HG02884 (cell line): Measurements from ENCODE around the gene PYGO1.
"Not testable (repeated sequence)": the region's sequence is repeated elsewhere in the genome, so short reads cannot be mapped to it uniquely, and the experiment has no call there.

Experiments
- ATAC-seq: cut with Tn5 transposase; IDR thresholded peaks from one replicate; pipeline ENCODE4 v1.9.1; 2021; ENCODE audit warnings: mild to moderate bottlenecking, moderate library complexity; ENCODE audit not compliant: unreplicated experiment

Gene PYGO1

GRCh38 chr15:55588070-55588814 is at the start of gene PYGO1:
Gene PYGO1 (minus strand): TSS chr15:55588345. CDS start chr15:55587883, 462 bp downstream.
- peak; percentile 78 for ATAC-seq

GRCh38 chr15:55637086-55637485 is 48.9 kb upstream of the PYGO1 start:
- ATAC-seq, result no peak

- ATAC-seq, result no peak
These were observed 45.6 kb upstream of the PYGO1 start for GRCh38 chr15:55633731-55634130.

- no peak for ATAC-seq
These were observed 44.3 kb upstream of the PYGO1 start for GRCh38 chr15:55632434-55632833.

- ATAC-seq, result no peak
These were observed 42.7 kb upstream of the PYGO1 start for GRCh38 chr15:55630858-55631257.

GRCh38 chr15:55628369-55628730 is 40.2 kb upstream of the PYGO1 start:
- ATAC-seq, result no peak

- ATAC-seq, result no peak
These were observed 39.7 kb upstream of the PYGO1 start for GRCh38 chr15:55627730-55628368.

GRCh38 chr15:55619783-55620182 is 31.6 kb upstream of the PYGO1 start:
- ATAC-seq, result no peak

GRCh38 chr15:55618387-55618786 is 30.2 kb upstream of the PYGO1 start:
- ATAC-seq, result no peak

- no peak for ATAC-seq
These were observed 27.3 kb upstream of the PYGO1 start for GRCh38 chr15:55615445-55615844.

- no peak for ATAC-seq
These were observed 25.6 kb upstream of the PYGO1 start for GRCh38 chr15:55613727-55614126.

GRCh38 chr15:55606214-55606613 is 18.1 kb upstream of the PYGO1 start:
- no peak for ATAC-seq

- ATAC-seq, result no peak
These were observed 13.2 kb upstream of the PYGO1 start for GRCh38 chr15:55601374-55601773.

GRCh38 chr15:55599439-55599838 is 11.3 kb upstream of the PYGO1 start:
- no peak for ATAC-seq

GRCh38 chr15:55593019-55593418 is 4.9 kb upstream of the PYGO1 start:
- ATAC-seq, result not testable (repeated sequence)

GRCh38 chr15:55590788-55591187 is 2.6 kb upstream of the PYGO1 start:
- no peak for ATAC-seq

- no peak for ATAC-seq
These were observed 1.1 kb upstream of the PYGO1 start for GRCh38 chr15:55589287-55589686.

GRCh38 chr15:55588815-55589115 is 620 bp upstream of the PYGO1 start:
- no peak for ATAC-seq

- ATAC-seq, result peak; percentile 42
These were observed 650 bp downstream of the PYGO1 start for GRCh38 chr15:55587321-55588069.

- ATAC-seq, result no peak
These were observed 1.3 kb downstream of the PYGO1 start for GRCh38 chr15:55586808-55587207.

- no peak for ATAC-seq
These were observed 11.2 kb downstream of the PYGO1 start for GRCh38 chr15:55576943-55577342.

GRCh38 chr15:55574096-55574495 is 14.0 kb downstream of the PYGO1 start:
- ATAC-seq, result no peak
